HG03095 (cell line): ENCODE measurements around the gene RAB11FIP4.

Experiments used
- ATAC-seq: cut with Tn5 transposase; IDR thresholded peaks from one replicate; pipeline ENCODE4 v1.9.1; 2021; ENCODE audit warnings: moderate library complexity; ENCODE audit not compliant: unreplicated experiment

Gene RAB11FIP4

GRCh38 chr17:31562376-31562840, 170.9 kb downstream of the RAB11FIP4 start:
- no peak for ATAC-seq

GRCh38 chr17:31564291-31564690, 172.8 kb downstream of the RAB11FIP4 start:
- ATAC-seq: no peak

GRCh38 chr17:31564883-31565301, 173.4 kb downstream of the RAB11FIP4 start:
- no peak for ATAC-seq

GRCh38 chr17:31565652-31566051, 174.2 kb downstream of the RAB11FIP4 start:
- ATAC-seq: no peak

- no peak for ATAC-seq
Observed at GRCh38 chr17:31566247-31566991, 174.9 kb downstream of the RAB11FIP4 start.

GRCh38 chr17:31566992-31567373, 175.5 kb downstream of the RAB11FIP4 start:
- ATAC-seq: no peak

GRCh38 chr17:31568121-31568520, 176.6 kb downstream of the RAB11FIP4 start:
- ATAC-seq: no peak

GRCh38 chr17:31568539-31568938, 177.1 kb downstream of the RAB11FIP4 start:
- no peak for ATAC-seq

- ATAC-seq: no peak
Observed at GRCh38 chr17:31570231-31570630, 178.8 kb downstream of the RAB11FIP4 start.

- no peak for ATAC-seq
Observed at GRCh38 chr17:31570951-31571892, 179.7 kb downstream of the RAB11FIP4 start.

- ATAC-seq: no peak
Observed at GRCh38 chr17:31572341-31572740, 180.9 kb downstream of the RAB11FIP4 start.

- no peak for ATAC-seq
Observed at GRCh38 chr17:31573047-31573446, 181.6 kb downstream of the RAB11FIP4 start.

- no peak for ATAC-seq
Observed at GRCh38 chr17:31573861-31574260, 182.4 kb downstream of the RAB11FIP4 start.

- ATAC-seq: no peak
Observed at GRCh38 chr17:31574458-31574857, 183.0 kb downstream of the RAB11FIP4 start.

GRCh38 chr17:31575043-31575442, 183.6 kb downstream of the RAB11FIP4 start:
- no peak for ATAC-seq

GRCh38 chr17:31579265-31579664, 187.8 kb downstream of the RAB11FIP4 start:
- no peak for ATAC-seq

- ATAC-seq: no peak
Observed at GRCh38 chr17:31580316-31580705, 188.8 kb downstream of the RAB11FIP4 start.

- ATAC-seq: no peak
Observed at GRCh38 chr17:31580706-31581490, 189.4 kb downstream of the RAB11FIP4 start.

- no peak for ATAC-seq
Observed at GRCh38 chr17:31581491-31581890, 190.0 kb downstream of the RAB11FIP4 start.

GRCh38 chr17:31582151-31582907, 190.9 kb downstream of the RAB11FIP4 start:
- ATAC-seq: no peak
